Activated CD4-positive, CD25-positive, alpha-beta regulatory T cell treated with anti-CD3 and anti-CD28 coated beads, Interleukin-2, amount 50 U/mL, for 72 hours (primary cell): ENCODE data around the gene CORO7.
A peak's percentile ranks its signal among the peaks of the same experiment; 100 is the strongest.

ENCODE experiments used
- DNase-seq: peaks from one replicate; pipeline ENCODE4 v3.0.0; 2021

Gene CORO7

GRCh38 chr16:4381935-4382794 lies 34.2 kb downstream of the CORO7 start:
- no peak for DNase-seq

GRCh38 chr16:4381072-4381934 lies 35.1 kb downstream of the CORO7 start:
- no peak for DNase-seq

- no peak for DNase-seq
Observed at GRCh38 chr16:4380119-4381063, 36.0 kb downstream of the CORO7 start.

GRCh38 chr16:4378999-4379690 lies 37.3 kb downstream of the CORO7 start:
- DNase-seq, result no peak

GRCh38 chr16:4378161-4378666 lies 38.2 kb downstream of the CORO7 start:
- no peak for DNase-seq

GRCh38 chr16:4377573-4378154 lies 38.7 kb downstream of the CORO7 start:
- DNase-seq, result no peak

GRCh38 chr16:4376893-4377572 lies 39.4 kb downstream of the CORO7 start:
- no peak for DNase-seq

GRCh38 chr16:4376126-4376892 lies 40.1 kb downstream of the CORO7 start:
- no peak for DNase-seq

GRCh38 chr16:4375717-4376116 lies 40.7 kb downstream of the CORO7 start:
- no peak for DNase-seq

- no peak for DNase-seq
Observed at GRCh38 chr16:4373909-4374742, 42.3 kb downstream of the CORO7 start.

GRCh38 chr16:4373356-4373908 lies 43.0 kb downstream of the CORO7 start:
- DNase-seq, result no peak

GRCh38 chr16:4372578-4373355 lies 43.6 kb downstream of the CORO7 start:
- no peak for DNase-seq

- DNase-seq, result peak; percentile 47
Observed at GRCh38 chr16:4372001-4372577, 44.3 kb downstream of the CORO7 start.

- DNase-seq, result peak; percentile 76
Observed at GRCh38 chr16:4371357-4372000, 44.9 kb downstream of the CORO7 start, which contains the start of gene VASN. Gene VASN (plus strand): TSS chr16:4371848. CDS start chr16:4380878, 9,030 bp downstream.

GRCh38 chr16:4370570-4371356 lies 45.6 kb downstream of the CORO7 start:
- no peak for DNase-seq

- DNase-seq, result no peak
Observed at GRCh38 chr16:4370151-4370550, 46.2 kb downstream of the CORO7 start.
